ENCODE results near the gene CFAP141. TPM values are rescaled to one million over a fixed set of nuclear protein-coding genes. Genes with fewer than 3 reads are reported as not detected.

The CFAP141 gene
- total and polyA plus RNA-seq, 2 of the 4 experiments (the other 2 are of a cell fraction): not detected

DNA sequence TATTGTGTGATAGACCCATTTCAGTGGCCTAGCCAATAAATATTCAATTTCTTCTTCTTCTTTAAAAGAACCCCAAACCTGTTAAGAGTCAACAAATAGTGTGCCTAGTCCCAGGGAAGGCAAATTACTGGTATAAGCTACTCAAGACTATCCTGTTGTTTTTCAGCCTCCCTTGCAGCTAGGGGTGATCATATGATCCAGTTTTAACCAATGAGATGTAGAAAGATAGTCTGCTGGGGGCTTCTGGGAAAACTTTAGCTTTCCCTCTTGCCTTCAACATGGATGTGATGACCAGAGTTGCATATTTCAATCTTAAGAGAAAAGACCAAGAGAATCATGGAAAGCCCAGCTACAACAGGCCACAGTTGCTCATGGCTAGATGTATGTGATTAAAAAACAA is 46.6 kb downstream of the CFAP141 start:
- Histone ChIP-seq H4K5ac (ENCODE audit: low read depth, low read length) (no peak overlapping the region), H2BK15ac (ENCODE audit: low read depth, low read length) (no peak overlapping the region), H2BK120ac (ENCODE audit: low read depth, low read length) (no peak overlapping the region), H3K36me3 (ENCODE audit: control insufficient read depth, insufficient read depth, low read length) (peaks cover 52% of the 10 kb centered on the region), H3K4me3 (ENCODE audit: insufficient read depth, low read depth, low read length) (no peak overlapping the region), H3K18ac (ENCODE audit: low read depth, low read length) (no peak overlapping the region), H3K56ac (ENCODE audit: extremely low read depth, insufficient read depth, low read length) (no peak overlapping the region), H2AFZ (replicated peaks; ENCODE audit: low read length, poor library complexity) (no peak overlapping the region), H2BK5ac (ENCODE audit: low read depth, low read length, poor library complexity, severe bottlenecking) (no peak overlapping the region), H3K27me3 (ENCODE audit: control insufficient read depth, insufficient read depth, low read length) (no peaks in the 10 kb centered on the region), H4K8ac (ENCODE audit: low read depth in 2 of 2, low read length in 2 of 2) (no peak overlapping the region), H2AK9ac (replicated peaks; ENCODE audit: low read depth, low read length, poor library complexity) (no peak overlapping the region), H3K9me1 (ENCODE audit: insufficient read depth, low read length) (peaks cover 6% of the 10 kb centered on the region), H2BK20ac (ENCODE audit: low read depth, low read length) (no peak overlapping the region), H3K4ac (ENCODE audit: low read depth, low read length) (no peak overlapping the region), H2AK5ac (ENCODE audit: low read depth, low read length) (no peak overlapping the region), H3K14ac (replicated peaks; ENCODE audit: low read depth, low read length) (no peak overlapping the region), H4K91ac (ENCODE audit: insufficient read depth, low read depth, low read length) (no peak overlapping the region), H3K9me3 (ENCODE audit: control insufficient read depth, insufficient read depth, low read length) (no peaks in the 10 kb centered on the region), H3K23ac (ENCODE audit: low read depth, low read length) (no peak overlapping the region), H3K4me2 (ENCODE audit: low read depth, low read length) (no peak overlapping the region), H3K9ac (ENCODE audit: low read depth, low read length) (no peak overlapping the region), H3K4me1 (ENCODE audit: control insufficient read depth, insufficient read depth, low read length) (peaks cover 6% of the 10 kb centered on the region), H3K79me1 (ENCODE audit: low read depth in 1 of 2, low read length in 2 of 2) (peaks cover 28 to 55% of the 10 kb centered on the region in 2 experiments), H4K20me1 (ENCODE audit: insufficient read depth, low read length) (peaks cover 29% of the 10 kb centered on the region), H3K27ac (ENCODE audit: insufficient read depth, low read length) (no peak overlapping the region)
- no TSS peak for BruUV-seq (replicated peaks)
- intact Hi-C loops (cut with micrococcal nuclease) (no loop called here), dilution Hi-C loops (cut with HindIII; ENCODE audit: low sequenced_read_pairs, unreplicated experiment) (no loop called here), in situ Hi-C loops (cut with MboI; ENCODE audit: low sequenced_read_pairs) (no loop called here)
- POLR2A ChIA-PET (ENCODE audit: unreplicated experiment): interaction anchor here (0.6 to 0.7 kb wide), 2 partner anchors 39 to 270 kb away, joined by 3 to 12 read pairs; no protein-coding TSS in a partner anchor
- ATAC-seq (ENCODE audit: low read depth): no peak
- no peak for DNase-seq
- CTCF ChIA-PET: no interaction called here
- TF ChIP-seq POLR2A (IDR thresholded peaks at IDR 0.05; ENCODE audit: low read depth, low read length) (no peak), CHD1 (IDR thresholded peaks at IDR 0.05; ENCODE audit: low read depth, low read length) (no peak)
- TF ChIP-seq, protein P1, sequence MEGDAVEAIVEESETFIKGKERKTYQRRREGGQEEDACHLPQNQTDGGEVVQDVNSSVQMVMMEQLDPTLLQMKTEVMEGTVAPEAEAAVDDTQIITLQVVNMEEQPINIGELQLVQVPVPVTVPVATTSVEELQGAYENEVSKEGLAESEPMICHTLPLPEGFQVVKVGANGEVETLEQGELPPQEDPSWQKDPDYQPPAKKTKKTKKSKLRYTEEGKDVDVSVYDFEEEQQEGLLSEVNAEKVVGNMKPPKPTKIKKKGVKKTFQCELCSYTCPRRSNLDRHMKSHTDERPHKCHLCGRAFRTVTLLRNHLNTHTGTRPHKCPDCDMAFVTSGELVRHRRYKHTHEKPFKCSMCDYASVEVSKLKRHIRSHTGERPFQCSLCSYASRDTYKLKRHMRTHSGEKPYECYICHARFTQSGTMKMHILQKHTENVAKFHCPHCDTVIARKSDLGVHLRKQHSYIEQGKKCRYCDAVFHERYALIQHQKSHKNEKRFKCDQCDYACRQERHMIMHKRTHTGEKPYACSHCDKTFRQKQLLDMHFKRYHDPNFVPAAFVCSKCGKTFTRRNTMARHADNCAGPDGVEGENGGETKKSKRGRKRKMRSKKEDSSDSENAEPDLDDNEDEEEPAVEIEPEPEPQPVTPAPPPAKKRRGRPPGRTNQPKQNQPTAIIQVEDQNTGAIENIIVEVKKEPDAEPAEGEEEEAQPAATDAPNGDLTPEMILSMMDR (conservative IDR thresholded peaks at IDR 0.05; ENCODE audit: low read depth, low read length): no peak
